Brain microvascular endothelial cell (primary cell): ENCODE data around the gene WDFY3.
"Not testable (repeated sequence)": the region's sequence is repeated elsewhere in the genome, so short reads cannot be mapped to it uniquely, and the experiment has no call there.

Source experiments
- DNase-seq: peaks from one replicate; pipeline ENCODE4 v3.0.0-alpha.2; 2020
- H3K27ac ChIP-seq: fragments of 250-450 bp; sonication (Bioruptor Pico); 2 replicates; pipeline ENCODE4 v1.5.1; 2020; ENCODE audit warnings: mild to moderate bottlenecking, moderate library complexity
- H3K27me3 ChIP-seq: fragments of 250-450 bp; sonication (Bioruptor Pico); replicated peaks from 2 replicates; pipeline ENCODE4 v1.5.1; 2020; ENCODE audit warnings: mild to moderate bottlenecking
- H3K36me3 ChIP-seq: fragments of 250-450 bp; sonication (Bioruptor Pico); replicated peaks from 2 replicates; pipeline ENCODE4 v1.5.1; 2020; ENCODE audit warnings: mild to moderate bottlenecking
- H3K4me3 ChIP-seq: 2 replicates; pipeline ENCODE4 v1.5.1; 2011; ENCODE audit warnings: low read depth, mild to moderate bottlenecking, control low read depth, low read length, moderate library complexity
- CTCF ChIP-seq: IDR thresholded peaks from 2 replicates; pipeline ENCODE4 v1.5.1; 2011; ENCODE audit warnings: low read depth, mild to moderate bottlenecking, moderate library complexity, low read length, control low read depth, inconsistent platforms; ENCODE audit errors: missing control alignments
- in situ Hi-C: cut with HindIII; loops from 2 replicates; pipeline ENCODE4 v1.10.0; 2017; ENCODE audit warnings: low sequenced_read_pairs, low pct_ligation_motif_present

Gene WDFY3

GRCh38 chr4:84808332-84808731, 158.2 kb downstream of the WDFY3 start:
- DNase-seq, result no peak
- in situ Hi-C loops, result no loop called here
- Histone ChIP-seq H3K27ac (no peak overlapping the region), H3K4me3 (no peak overlapping the region), H3K36me3 (peaks cover 8% of the 10 kb centered on the region), H3K27me3 (no peaks in the 10 kb centered on the region)
- no peak for TF ChIP-seq CTCF

GRCh38 chr4:84806541-84806940, 159.9 kb downstream of the WDFY3 start:
- H3K27me3 ChIP-seq, H3K36me3 ChIP-seq, H3K4me3 ChIP-seq, H3K27ac ChIP-seq, DNase-seq, in situ Hi-C loops: not testable (repeated sequence)

GRCh38 chr4:84804136-84804535, 162.4 kb downstream of the WDFY3 start:
- Histone ChIP-seq H3K27ac (peak overlapping the region; percentile 19), H3K4me3 (no peak overlapping the region), H3K36me3 (peaks cover 4% of the 10 kb centered on the region), H3K27me3 (no peaks in the 10 kb centered on the region)
- no peak for TF ChIP-seq CTCF
- in situ Hi-C loops, result no loop called here
- DNase-seq, result peak; percentile 29

DNA sequence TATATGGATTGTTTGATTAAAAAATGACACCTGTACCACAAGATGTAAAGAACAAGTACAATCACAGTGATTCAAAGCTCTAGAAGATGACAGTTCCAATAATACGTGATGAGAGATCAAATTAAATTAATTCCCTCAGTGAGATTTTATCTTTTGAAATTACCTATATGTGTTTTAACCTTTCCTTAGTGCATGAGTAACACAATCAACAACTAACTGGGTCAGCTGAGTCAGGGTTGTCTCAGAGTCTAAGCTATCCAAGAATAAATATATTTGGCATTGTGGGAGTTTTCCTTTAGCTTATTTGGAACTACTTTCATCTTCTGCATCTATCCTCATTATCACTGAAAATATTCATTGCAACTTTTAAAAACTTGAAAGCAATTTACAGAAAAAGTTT, 162.8 kb downstream of the WDFY3 start:
- in situ Hi-C loops, result no loop called here
- no peak for TF ChIP-seq CTCF
- peak overlapping the region; percentile 19 for H3K27ac ChIP-seq
- H3K36me3 ChIP-seq, result peaks cover 2% of the 10 kb centered on the region
- H3K27me3 ChIP-seq, result no peaks in the 10 kb centered on the region
- no peak for DNase-seq
- H3K4me3 ChIP-seq, result no peak overlapping the region

GRCh38 chr4:84803116-84803515, 163.4 kb downstream of the WDFY3 start:
- Histone ChIP-seq H3K27ac (no peak overlapping the region), H3K4me3 (no peak overlapping the region), H3K27me3 (no peaks in the 10 kb centered on the region), H3K36me3 (peaks cover 2% of the 10 kb centered on the region)
- in situ Hi-C loops, result no loop called here
- TF ChIP-seq CTCF, result no peak
- no peak for DNase-seq

DNA sequence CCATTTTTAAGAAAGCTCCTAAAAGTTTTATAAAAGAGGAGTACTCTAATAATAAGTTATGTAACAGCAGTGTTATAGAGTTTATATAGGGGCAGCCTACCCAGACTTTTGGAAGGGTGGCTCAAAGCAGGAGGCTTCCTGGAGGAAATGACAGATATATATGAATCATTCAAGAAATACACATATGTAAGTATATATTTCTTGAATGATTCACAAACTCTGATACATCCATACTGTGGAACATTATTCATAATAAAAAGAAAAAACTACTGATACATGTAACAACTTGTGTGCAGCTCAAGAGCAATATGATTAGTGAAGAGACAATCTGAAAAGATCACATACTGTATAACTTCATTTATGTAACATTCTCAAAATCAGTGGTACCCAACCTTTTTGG, 166.2 kb downstream of the WDFY3 start:
- Histone ChIP-seq H3K4me3 (no peak overlapping the region), H3K36me3 (peaks cover 4% of the 10 kb centered on the region), H3K27me3 (no peaks in the 10 kb centered on the region), H3K27ac (peak overlapping the region; percentile 25)
- TF ChIP-seq CTCF, result no peak
- DNase-seq, result no peak
- in situ Hi-C loops, result no loop called here
